ENCODE measurements around the gene HOXC13. TPM values are rescaled to one million over a fixed set of nuclear protein-coding genes. Genes with fewer than 3 reads are reported as not detected.
A peak's percentile ranks its signal among the peaks of the same experiment; 100 is the strongest.

Gene HOXC13
- total and polyA plus RNA-seq, 8 donors: not detected

DNA sequence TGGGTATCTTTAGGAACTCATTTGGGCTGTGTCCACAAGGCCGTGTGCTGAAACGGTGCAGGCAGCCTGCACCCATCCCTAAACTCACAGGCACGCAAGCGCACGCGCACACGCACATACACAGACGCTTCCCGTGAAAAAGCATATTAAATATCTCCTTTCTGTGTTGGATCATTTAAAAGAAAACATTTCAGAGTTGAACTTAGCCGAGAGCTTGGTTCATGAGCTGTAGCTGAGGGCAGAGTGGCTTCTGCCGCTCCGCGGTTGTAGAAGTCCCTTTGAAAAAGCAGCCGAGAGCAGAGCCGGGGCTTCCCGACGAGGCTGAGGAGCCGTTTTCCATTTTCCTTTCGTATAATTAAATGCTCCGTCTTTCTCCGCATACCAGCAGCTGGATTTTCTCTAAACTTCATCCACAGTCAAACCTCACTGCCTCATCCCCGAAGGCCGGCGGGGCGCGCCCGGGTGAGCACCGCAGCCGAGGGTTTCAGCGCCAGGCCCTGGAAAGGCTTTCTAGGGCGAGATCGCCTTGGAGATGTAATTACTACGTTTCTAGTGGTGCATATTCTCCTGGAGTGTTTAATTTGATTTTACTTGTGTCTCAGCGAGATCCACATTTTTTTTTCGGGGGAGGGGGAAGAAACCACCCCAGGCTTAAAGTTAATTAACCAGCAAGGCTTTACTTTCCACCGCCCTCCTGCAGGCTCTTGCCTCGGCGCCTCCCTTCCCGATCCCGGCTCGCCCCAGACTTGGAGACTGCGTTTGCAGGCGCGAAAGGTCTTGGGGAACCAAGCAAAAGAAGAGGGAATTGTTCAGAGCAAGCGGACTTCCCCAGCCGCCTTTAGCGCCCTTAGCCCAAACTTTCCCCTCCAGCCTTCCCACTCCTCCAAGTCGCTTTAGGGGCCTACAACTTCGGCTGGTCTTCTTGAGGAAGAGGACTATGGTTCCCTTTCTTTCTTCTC is 3.0 kb upstream of the HOXC13 start:
- TF ChIP-seq CTCF (IDR thresholded peaks at IDR 0.05): no peak

DNA sequence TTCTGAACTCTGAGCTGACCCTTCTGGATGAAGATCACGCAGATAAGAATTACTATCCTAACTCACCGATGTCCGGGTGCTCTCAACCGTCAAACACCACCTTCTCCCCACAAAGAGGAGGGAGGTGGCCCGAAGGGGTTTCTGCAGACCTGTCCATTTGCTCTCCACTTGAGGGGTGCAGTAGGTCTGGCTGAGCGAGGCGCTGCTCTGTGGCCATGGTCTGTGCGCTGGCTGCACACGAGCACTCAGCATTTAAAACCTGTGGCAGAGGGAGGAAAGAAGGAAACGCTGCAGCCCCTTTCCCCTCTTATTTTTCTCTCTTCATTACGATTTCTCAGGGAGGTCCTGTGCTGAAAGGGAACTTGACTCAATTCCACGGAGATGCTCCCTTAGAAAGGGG is 1.5 kb upstream of the HOXC13 start:
- no peak for ATAC-seq
- H3K9me3 ChIP-seq: no peaks in the 10 kb centered on the region
- H3K27me3 ChIP-seq: peaks cover 99 to 100% of the 10 kb centered on the region in 2 donors
- no peak overlapping the region for H3K4me3 ChIP-seq
- no peak overlapping the region for H3K27ac ChIP-seq
- H3K4me1 ChIP-seq: no peaks in the 10 kb centered on the region
- intact Hi-C loops (cut with DNase I): no loop called here
- no peak for TF ChIP-seq CTCF (IDR thresholded peaks at IDR 0.05)
- no peak for DNase-seq
- H3K36me3 ChIP-seq: no peaks in the 10 kb centered on the region

More for the DNA sequence above, 3.0 kb upstream of the HOXC13 start:
- DNase-seq (no peak), ATAC-seq (no peak)
- Histone ChIP-seq H3K27ac (no peak overlapping the region), H3K4me1 (no peaks in the 10 kb centered on the region), H3K27me3 (peaks cover 100% of the 10 kb centered on the region in 2 donors), H3K4me3 (no peak overlapping the region), H3K36me3 (no peaks in the 10 kb centered on the region), H3K9me3 (no peaks in the 10 kb centered on the region)
- intact Hi-C loops (cut with DNase I): no loop called here

- H3K9me3 ChIP-seq: no peaks in the 10 kb centered on the region
- intact Hi-C loops (cut with DNase I): no loop called here
- H3K27ac ChIP-seq: no peak overlapping the region
- ATAC-seq (no peak), DNase-seq (no peak)
- no peaks in the 10 kb centered on the region for H3K36me3 ChIP-seq
- no peaks in the 10 kb centered on the region for H3K4me1 ChIP-seq
- TF ChIP-seq CTCF (IDR thresholded peaks at IDR 0.05): no peak
- H3K27me3 ChIP-seq: peaks cover 98 to 100% of the 10 kb centered on the region in 2 donors
- no peak overlapping the region for H3K4me3 ChIP-seq
These were observed 870 bp upstream of the HOXC13 start for GRCh38 chr12:53937596-53938325.

- H3K27ac ChIP-seq: no peak overlapping the region
- peaks cover 98 to 100% of the 10 kb centered on the region in 2 donors for H3K27me3 ChIP-seq
- H3K4me3 ChIP-seq: no peak overlapping the region
- H3K9me3 ChIP-seq: no peaks in the 10 kb centered on the region
- H3K4me1 ChIP-seq: no peaks in the 10 kb centered on the region
- ATAC-seq: peak; percentile 61
- intact Hi-C loops (cut with DNase I): no loop called here
- no peaks in the 10 kb centered on the region for H3K36me3 ChIP-seq
- DNase-seq: peak in 3 of 4 donors; percentile 30 to 76 (median 61)
- TF ChIP-seq CTCF (IDR thresholded peaks at IDR 0.05): no peak
These were observed 794 bp downstream of the HOXC13 start for GRCh38 chr12:53939141-53940108.

All from left lung (tissue), 10 donors.